ENCODE results near the gene NAB1. TPM values are rescaled to one million over a fixed set of nuclear protein-coding genes. Genes with fewer than 3 reads are reported as not detected.

Gene NAB1
- total RNA-seq, 1 donor from 2014 or later = 71.5 TPM

- no peak overlapping the region for H3K27ac Mint-ChIP-seq
- Histone ChIP-seq H3K9ac (no peak overlapping the region), H3F3A (ENCODE audit: low read depth) (no peaks in the 10 kb centered on the region), H3K36me3 (peaks cover 5% of the 10 kb centered on the region), H3K79me2 (ENCODE audit: low read depth) (peaks cover 82% of the 10 kb centered on the region), H4K20me1 (ENCODE audit: low read depth) (peaks cover 65% of the 10 kb centered on the region), H2AFZ (replicated peaks) (no peak overlapping the region), H3K4me1 (no peaks in the 10 kb centered on the region), H3K27me3 (no peaks in the 10 kb centered on the region), H3K4me2 (no peak overlapping the region), H3K27ac (no peak overlapping the region), H3K4me3 (no peak overlapping the region), H3K9me3 (ENCODE audit: low read depth) (no peaks in the 10 kb centered on the region)
- TF ChIP-seq CTCF (IDR thresholded peaks at IDR 0.05) (no peak), EZH2phosphoT487 (IDR thresholded peaks at IDR 0.05) (no peak), EZH2 (IDR thresholded peaks at IDR 0.05) (no peak)
- no peak for DNase-seq (ENCODE audit: low spot score)
- peaks cover 10% of the 10 kb centered on the region for H3K36me3 Mint-ChIP-seq
- no peak overlapping the region for H3K4me3 Mint-ChIP-seq
- H3K9me3 Mint-ChIP-seq = no peaks in the 10 kb centered on the region
- peaks cover 19% of the 10 kb centered on the region for H3K4me1 Mint-ChIP-seq
- no peaks in the 10 kb centered on the region for H3K27me3 Mint-ChIP-seq (ENCODE audit: insufficient read depth, low read depth)
Observed at GRCh38 chr2:190656301-190656700, 7.4 kb downstream of the NAB1 start.

- no peak for DNase-seq (ENCODE audit: low spot score)
- Histone ChIP-seq H3F3A (ENCODE audit: low read depth) (no peaks in the 10 kb centered on the region), H3K9ac (no peak overlapping the region), H3K27me3 (no peaks in the 10 kb centered on the region), H2AFZ (replicated peaks) (no peak overlapping the region), H3K36me3 (peaks cover 5% of the 10 kb centered on the region), H3K4me2 (no peak overlapping the region), H3K9me3 (ENCODE audit: low read depth) (no peaks in the 10 kb centered on the region), H4K20me1 (ENCODE audit: low read depth) (peaks cover 57% of the 10 kb centered on the region), H3K79me2 (ENCODE audit: low read depth) (peaks cover 77% of the 10 kb centered on the region), H3K4me1 (no peaks in the 10 kb centered on the region), H3K27ac (no peak overlapping the region), H3K4me3 (no peak overlapping the region)
- H3K36me3 Mint-ChIP-seq = peaks cover 17% of the 10 kb centered on the region
- H3K27ac Mint-ChIP-seq = no peak overlapping the region
- H3K9me3 Mint-ChIP-seq = no peaks in the 10 kb centered on the region
- H3K4me3 Mint-ChIP-seq = no peak overlapping the region
- H3K4me1 Mint-ChIP-seq = peaks cover 14% of the 10 kb centered on the region
- H3K27me3 Mint-ChIP-seq (ENCODE audit: insufficient read depth, low read depth) = no peaks in the 10 kb centered on the region
- TF ChIP-seq EZH2phosphoT487 (IDR thresholded peaks at IDR 0.05) (no peak), EZH2 (IDR thresholded peaks at IDR 0.05) (no peak), CTCF (IDR thresholded peaks at IDR 0.05) (no peak)
Observed at GRCh38 chr2:190657474-190658255, 8.8 kb downstream of the NAB1 start.

- Mint-ChIP-seq H3K4me3 (no peak overlapping the region), H3K9me3 (no peaks in the 10 kb centered on the region), H3K4me1 (peaks cover 14% of the 10 kb centered on the region), H3K27me3 (ENCODE audit: insufficient read depth, low read depth) (no peaks in the 10 kb centered on the region), H3K27ac (no peak overlapping the region), H3K36me3 (peaks cover 26% of the 10 kb centered on the region)
- no peak overlapping the region for H2AFZ ChIP-seq (replicated peaks)
- no peak overlapping the region for H3K4me2 ChIP-seq
- peaks cover 5% of the 10 kb centered on the region for H3K36me3 ChIP-seq
- no peak overlapping the region for H3K9ac ChIP-seq
- H3F3A ChIP-seq (ENCODE audit: low read depth) = no peaks in the 10 kb centered on the region
- H4K20me1 ChIP-seq (ENCODE audit: low read depth) = peaks cover 38% of the 10 kb centered on the region
- H3K9me3 ChIP-seq (ENCODE audit: low read depth) = no peaks in the 10 kb centered on the region
- peaks cover 67% of the 10 kb centered on the region for H3K79me2 ChIP-seq (ENCODE audit: low read depth)
- TF ChIP-seq CTCF (IDR thresholded peaks at IDR 0.05) (no peak), EZH2 (IDR thresholded peaks at IDR 0.05) (no peak), EZH2phosphoT487 (IDR thresholded peaks at IDR 0.05) (no peak)
- no peaks in the 10 kb centered on the region for H3K27me3 ChIP-seq
- H3K4me3 ChIP-seq = no peak overlapping the region
- no peak for DNase-seq (ENCODE audit: low spot score)
- H3K27ac ChIP-seq = no peak overlapping the region
- no peaks in the 10 kb centered on the region for H3K4me1 ChIP-seq
Observed at GRCh38 chr2:190659553-190659952, 10.7 kb downstream of the NAB1 start.
